H1 (cell line): ENCODE measurements around the gene MARK1. TPM values are rescaled to one million over a fixed set of nuclear protein-coding genes. Genes with fewer than 3 reads are reported as not detected.

Experiments
- CHD7 ChIP-seq: fragments of 300-600 bp; sonication (generic); IDR thresholded peaks from 2 replicates; pipeline ENCODE4 v1.7.1; 2012; ENCODE audit warnings: low read length, moderate library complexity, mild to moderate bottlenecking, inconsistent platforms; ENCODE audit not compliant: insufficient replicate concordance
- CREB1 ChIP-seq: IDR thresholded peaks from 2 replicates; pipeline ENCODE4 v1.6.1; 2012; ENCODE audit warnings: inconsistent platforms
- GABPA ChIP-seq: IDR thresholded peaks from 2 replicates; pipeline ENCODE4 v1.6.1; 2011; ENCODE audit warnings: mild to moderate bottlenecking, low read length, moderate library complexity, borderline replicate concordance; ENCODE audit not compliant: insufficient read depth
- HDAC6 ChIP-seq: IDR thresholded peaks from one replicate; pipeline ENCODE4 v1.7.1; 2012; ENCODE audit warnings: low read depth, mild to moderate bottlenecking, inconsistent platforms, low read length, moderate library complexity
- RBBP5 ChIP-seq: IDR thresholded peaks from 2 replicates; pipeline ENCODE4 v1.7.1; 2012; ENCODE audit warnings: low read depth, mild to moderate bottlenecking, inconsistent platforms, low read length, moderate library complexity, borderline replicate concordance
- SIN3A ChIP-seq, 2 experiments: IDR thresholded peaks in 1 of 2; conservative IDR thresholded peaks in 1 of 2; 2 replicates each; pipeline ENCODE4 v1.6.1; 2011 to 2012; ENCODE audit warnings: low read length in 2 of 2, improper control_type of control experiment in 1 of 2, low read depth in 1 of 2, mild to moderate bottlenecking in 1 of 2
- USF2 ChIP-seq: IDR thresholded peaks from 2 replicates; pipeline ENCODE4 v1.6.1; 2011; ENCODE audit warnings: low read length, improper control_type of control experiment
- ZNF274 ChIP-seq: IDR thresholded peaks from 2 replicates; pipeline ENCODE4 v1.7.0; 2012; ENCODE audit warnings: low read length, borderline replicate concordance; ENCODE audit errors: extremely low read depth
- polyA plus RNA-seq, 7 experiments: library from polyadenylated mRNA; depleted of rRNA in 3 of 7; stranded (reverse) in 5 of 7; unstranded in 2 of 7; fragments of >200 nt in 5 of 7; fragments of 200-250 nt in 2 of 7; gene quantifications; 1 replicate in 5 of 7; 2 replicates in 1 of 7; 4 replicates in 1 of 7; pipeline versions ENCODE4 v1.2.1 to v1.2.3, GENCODE V29; 2011 to 2013; ENCODE audit warnings: missing spikeins in 2 of 7, mixed read lengths in 2 of 7
- total RNA-seq: library from RNA; stranded (reverse); fragmentation: NEBNext Ultra II Directional; extraction: Animal tissue kit (Norgen Biotek cat#: 25700); gene quantifications from 2 replicates; pipeline ENCODE4 v1.2.1, GENCODE V29; 2021

The MARK1 gene
- total and polyA plus RNA-seq, 2 of the 8 experiments (the other 6 are each of a cell fraction or from before 2014, with no cell fraction given): 5.5 to 20.5 TPM

- TF ChIP-seq CHD7 (no peak), GABPA (no peak), RBBP5 (no peak), HDAC6 (no peak), USF2 (no peak), SIN3A (conservative IDR thresholded peaks at IDR 0.05 in 1 of 2, IDR thresholded peaks at IDR 0.05 in 1 of 2; ENCODE audit: low read depth in 1 of 2, low read length in 2 of 2) (no peak), CREB1 (no peak), ZNF274 (no peak)
Observed at GRCh38 chr1:220703305-220703704, 175.4 kb downstream of the MARK1 start (continued).
